HCT116 (cell line): Measurements from ENCODE around the gene GLOD4. TPM values are rescaled to one million over a fixed set of nuclear protein-coding genes. Genes with fewer than 3 reads are reported as not detected.

ENCODE experiments used
- ATAC-seq: fragments of 200-7000 bp; cut with Tn5 transposase; 2 replicates; pipeline ENCODE4 v1.9.1; 2020; ENCODE audit warnings: mild to moderate bottlenecking, moderate library complexity
- BruUV-seq: library from RNA; stranded (reverse); fragments of 400-500 nt; replicated peaks from 2 replicates; lab custom pipeline; 2021; lab: Mats Ljungman, UMichigan
- CTCF ChIA-PET: fragments of 300-600 bp; sonication (Branson Sonifier 250); formaldehyde crosslinking; loops from one replicate; lab custom pipeline; 2021; ENCODE audit warnings: antibody characterized with exemption; lab: Charles Lee
- POLR2A ChIA-PET: fragments of 300-600, 350-600 bp; sonication (Branson Sonifier 250); formaldehyde crosslinking; loops from one replicate; lab custom pipeline; 2021; ENCODE audit warnings: antibody characterized with exemption; lab: Charles Lee
- RAD21 ChIA-PET, 2 experiments: fragments of 300-600 bp; sonication (Branson Sonifier 250); formaldehyde crosslinking; loops; one replicate each; lab custom pipeline; 2023; ENCODE audit warnings: low total read pairs in 2 of 2; ENCODE audit not compliant: uncharacterized antibody in 2 of 2, unreplicated experiment in 2 of 2, low non-redundant PET in 1 of 2; lab: Charles Lee
- DNase-seq: peaks from one replicate; pipeline ENCODE4 v3.0.0-alpha.2; 2010; ENCODE audit warnings: low read depth, low spot score
- H2AFZ ChIP-seq: fragments of 200-600 bp; shearing (Covaris generic), sonication (generic); 2 replicates; pipeline ENCODE4 v1.6.1; 2017; ENCODE audit warnings: low read depth, mixed run types, mixed read lengths, antibody characterized with exemption, low read length; ENCODE audit not compliant: poor library complexity, severe bottlenecking
- H3K27ac ChIP-seq: 2 replicates; pipeline ENCODE4 v1.5.1; 2012; ENCODE audit warnings: low read depth, low read length
- H3K27me3 ChIP-seq: fragments of 200-600 bp; sonication (generic); 2 replicates; pipeline ENCODE4 v1.6.1; 2016; ENCODE audit warnings: mixed run types, low read length, mixed read lengths; ENCODE audit not compliant: insufficient read depth
- H3K36me3 ChIP-seq, 2 experiments: fragments of 200-500 bp in 1 of 2; fragments of 200-600 bp in 1 of 2; sonication (Bioruptor generic) in 1 of 2; sonication (generic) in 1 of 2; 2 replicates each; pipeline versions ENCODE4 v1.5.1 to v1.6.1; 2014 to 2016; ENCODE audit warnings: low read length in 2 of 2, inconsistent platforms in 1 of 2, mixed read lengths in 1 of 2, mixed run types in 1 of 2; ENCODE audit not compliant: insufficient read depth in 2 of 2, control insufficient read depth in 1 of 2
- H3K4me1 ChIP-seq, 2 experiments: fragments of 200-600 bp in 1 of 2; sonication (generic) in 1 of 2; 2 replicates each; pipeline versions ENCODE4 v1.5.1 to v1.6.1; 2012 to 2017; ENCODE audit warnings: low read length in 2 of 2, inconsistent platforms in 1 of 2, mild to moderate bottlenecking in 1 of 2, mixed read lengths in 1 of 2, mixed run types in 1 of 2, moderate library complexity in 1 of 2; ENCODE audit not compliant: insufficient read depth in 2 of 2, control insufficient read depth in 1 of 2
- H3K4me2 ChIP-seq: fragments of 200-600 bp; sonication (generic); 2 replicates; pipeline ENCODE4 v1.6.1; 2017; ENCODE audit warnings: mixed run types, low read length, mixed read lengths
- H3K4me3 ChIP-seq, 2 experiments: fragments of 200-600 bp in 1 of 2; sonication (generic) in 1 of 2; replicated peaks in 1 of 2; 2 replicates each; pipeline ENCODE4 v1.5.1; 2011 to 2016; ENCODE audit warnings: low read length in 2 of 2, control low read depth in 1 of 2, low read depth in 1 of 2, mild to moderate bottlenecking in 1 of 2, mixed read lengths in 1 of 2, mixed run types in 1 of 2
- H3K79me2 ChIP-seq: fragments of 200-600 bp; sonication (generic); 2 replicates; pipeline ENCODE4 v1.6.1; 2017; ENCODE audit warnings: mild to moderate bottlenecking, mixed run types, low read length, moderate library complexity, mixed read lengths; ENCODE audit not compliant: insufficient read depth
- H3K9ac ChIP-seq: fragments of 200-600 bp; sonication (generic); 2 replicates; pipeline ENCODE4 v1.6.1; 2016; ENCODE audit warnings: low read length, mixed read lengths
- H3K9me2 ChIP-seq: fragments of 200-600 bp; sonication (generic), shearing (Covaris generic); 2 replicates; pipeline ENCODE4 v1.6.1; 2017; ENCODE audit warnings: mixed run types, mild to moderate bottlenecking, moderate library complexity; ENCODE audit not compliant: insufficient read depth
- H3K9me3 ChIP-seq, 2 experiments: fragments of 200-500 bp in 1 of 2; fragments of 200-600 bp in 1 of 2; sonication (Bioruptor generic) in 1 of 2; sonication (generic) in 1 of 2; 2 replicates each; pipeline ENCODE4 v1.6.1; 2014 to 2017; ENCODE audit warnings: low read length in 2 of 2, mixed read lengths in 2 of 2, inconsistent platforms in 1 of 2, low read depth in 1 of 2, mild to moderate bottlenecking in 1 of 2, mixed run types in 1 of 2, moderate library complexity in 1 of 2; ENCODE audit not compliant: control insufficient read depth in 1 of 2, insufficient read depth in 1 of 2
- H4K20me1 ChIP-seq: fragments of 200-600 bp; sonication (generic), shearing (Covaris generic); 2 replicates; pipeline ENCODE4 v1.6.1; 2017; ENCODE audit warnings: mixed run types, mild to moderate bottlenecking, moderate library complexity; ENCODE audit not compliant: insufficient read depth
- CBX3 ChIP-seq: IDR thresholded peaks from 2 replicates; pipeline ENCODE4 v1.6.1; 2012; ENCODE audit warnings: low read depth
- EGR1 ChIP-seq: IDR thresholded peaks from 2 replicates; pipeline ENCODE4 v1.6.1; 2012; ENCODE audit warnings: low read depth
- EZH2 ChIP-seq: fragments of 200-600 bp; sonication (generic); IDR thresholded peaks from 2 replicates; pipeline ENCODE4 v1.6.1; 2017; ENCODE audit warnings: antibody characterized with exemption, mixed run types
- EZH2phosphoT487 ChIP-seq: fragments of 200-600 bp; IDR thresholded peaks from 2 replicates; pipeline ENCODE4 v1.6.1; 2018; ENCODE audit warnings: antibody characterized with exemption, borderline replicate concordance
- FOSL1 ChIP-seq: IDR thresholded peaks from 2 replicates; pipeline ENCODE4 v1.6.1; 2012; ENCODE audit warnings: low read depth
- MAX ChIP-seq: IDR thresholded peaks from 2 replicates; pipeline ENCODE4 v1.6.1; 2012
- POLR2A ChIP-seq: IDR thresholded peaks from 2 replicates; pipeline ENCODE4 v1.7.0; 2011; ENCODE audit warnings: borderline replicate concordance; ENCODE audit not compliant: insufficient read depth, insufficient read length; ENCODE audit errors: extremely low read depth
- POLR2AphosphoS5 ChIP-seq: IDR thresholded peaks from 2 replicates; pipeline ENCODE4 v1.6.1; 2011; ENCODE audit warnings: mild to moderate bottlenecking, low read depth, low read length, moderate library complexity
- REST ChIP-seq: IDR thresholded peaks from 2 replicates; pipeline ENCODE4 v1.6.1; 2012; ENCODE audit warnings: low read depth
- TCF7L2 ChIP-seq: IDR thresholded peaks from 2 replicates; pipeline ENCODE4 v1.7.0; 2011; ENCODE audit warnings: borderline replicate concordance, inconsistent platforms; ENCODE audit not compliant: insufficient read depth, insufficient read length; ENCODE audit errors: extremely low read depth
- YY1 ChIP-seq: IDR thresholded peaks from 2 replicates; pipeline ENCODE4 v1.6.1; 2011; ENCODE audit warnings: low read length, low read depth, moderate library complexity, mild to moderate bottlenecking; ENCODE audit not compliant: insufficient replicate concordance; ENCODE audit errors: extremely low read depth
- ZBTB33 ChIP-seq: IDR thresholded peaks from 2 replicates; pipeline ENCODE4 v1.6.1; 2011; ENCODE audit warnings: mild to moderate bottlenecking, low read length, moderate library complexity; ENCODE audit not compliant: insufficient replicate concordance; ENCODE audit errors: extremely low read depth
- ZFX ChIP-seq: fragments of 450-650 bp; IDR thresholded peaks from 2 replicates; pipeline ENCODE4 v1.6.1; 2017
- intact Hi-C: fragments of 100-400 bp; cut with micrococcal nuclease; formaldehyde crosslinking; loops from 2 replicates; pipeline ENCODE4 v1.10.0; 2022
- total RNA-seq: library from RNA; stranded (reverse); gene quantifications from one replicate; pipeline ENCODE4 v1.2.1, GENCODE V29; 2021; ENCODE audit not compliant: unreplicated experiment

Gene GLOD4
- total RNA-seq, 1 experiment from 2014 or later, result 80.7 TPM

GRCh38 chr17:720706-721539 is 61.2 kb downstream of the GLOD4 start:
- Histone ChIP-seq H3K9me3 (no peaks in the 10 kb centered on the region), H4K20me1 (no peaks in the 10 kb centered on the region), H3K27me3 (no peaks in the 10 kb centered on the region), H3K9ac (no peak overlapping the region), H3K4me1 (peaks cover 0 to 3% of the 10 kb centered on the region in 2 experiments; a peak in 3 of 4 replicates), H3K4me2 (no peak overlapping the region), H2AFZ (no peak overlapping the region), H3K27ac (no peak overlapping the region), H3K9me2 (no peaks in the 10 kb centered on the region), H3K79me2 (no peaks in the 10 kb centered on the region), H3K36me3 (no peaks in the 10 kb centered on the region), H3K4me3 (no peak overlapping the region)
- no peak for DNase-seq
- RAD21 ChIA-PET, result no interaction called here
- TF ChIP-seq MAX (no peak), POLR2A (no peak), TCF7L2 (no peak), ZBTB33 (no peak), POLR2AphosphoS5 (no peak), YY1 (no peak), FOSL1 (no peak), CBX3 (no peak), EZH2phosphoT487 (no peak), EGR1 (no peak), EZH2 (no peak), ZFX (no peak), REST (no peak)
- no peak for ATAC-seq
- intact Hi-C loops, result no loop called here
- POLR2A ChIA-PET, result no interaction called here
- CTCF ChIA-PET, result no interaction called here
- no TSS peak for BruUV-seq
